Cardiac muscle cell (in vitro differentiated cells and primary cell): ENCODE results near the gene AUTS2. TPM values are rescaled to one million over a fixed set of nuclear protein-coding genes. Genes with fewer than 3 reads are reported as not detected.
A peak's percentile ranks its signal among the peaks of the same experiment; 100 is the strongest.

Source experiments
- DNase-seq, 2 donors: peaks; one replicate each; pipeline versions ENCODE4 v3.0.0 to v3.0.0-alpha.2; 2010 to 2017; ENCODE audit warnings: low read depth in 1 of 2, low spot score in 1 of 2
- H3K27ac ChIP-seq: fragments of 200-600 bp; sonication (generic); 2 replicates; pipeline ENCODE4 v1.5.1; 2016
- H3K27me3 ChIP-seq: fragments of 200-600 bp; sonication (generic); 2 replicates; pipeline ENCODE4 v1.6.0; 2016; ENCODE audit warnings: control low read depth
- H3K36me3 ChIP-seq: fragments of 200-600 bp; sonication (generic); 2 replicates; pipeline ENCODE4 v1.5.1; 2016; ENCODE audit warnings: control low read depth
- H3K4me1 ChIP-seq: fragments of 200-600 bp; sonication (generic); 2 replicates; pipeline ENCODE4 v1.8.1; 2017; ENCODE audit warnings: low read depth, mild to moderate bottlenecking, mixed run types
- H3K4me3 ChIP-seq: fragments of 200-600 bp; sonication (generic); 2 replicates; pipeline ENCODE4 v1.5.1; 2016; ENCODE audit warnings: mild to moderate bottlenecking
- H3K9me3 ChIP-seq: fragments of 200-600 bp; sonication (generic); 2 replicates; pipeline ENCODE4 v1.5.1; 2017; ENCODE audit warnings: low read depth, mild to moderate bottlenecking, control low read depth
- CTCF ChIP-seq: IDR thresholded peaks from 2 replicates; pipeline ENCODE4 v1.5.1; 2012; ENCODE audit warnings: low read depth, mild to moderate bottlenecking, low read length
- polyA plus RNA-seq: library from polyadenylated mRNA; unstranded; fragments of >200 nt; fragmentation: Nextera tagmentation; extraction: Ambion mirVana; gene quantifications from 2 replicates; pipeline ENCODE4 v1.2.1, GENCODE V29; 2016
- total RNA-seq: library from RNA; depleted of rRNA; stranded (reverse); fragments of >200 nt; gene quantifications from 2 replicates; pipeline ENCODE4 v1.2.3, GENCODE V29; 2016

The AUTS2 gene
- total and polyA plus RNA-seq, 2 experiments from 2014 or later, result 41.0 to 45.5 TPM

- Histone ChIP-seq H3K27ac (no peak overlapping the region), H3K9me3 (no peaks in the 10 kb centered on the region), H3K4me3 (no peak overlapping the region), H3K27me3 (no peaks in the 10 kb centered on the region), H3K36me3 (no peaks in the 10 kb centered on the region), H3K4me1 (peaks cover 59% of the 10 kb centered on the region)
- no peak for TF ChIP-seq CTCF
- DNase-seq, result no peak
Measured at GRCh38 chr7:69803699-69804516, 205.6 kb downstream of the AUTS2 start.

GRCh38 chr7:69804962-69805361, 206.7 kb downstream of the AUTS2 start:
- no peak for TF ChIP-seq CTCF
- Histone ChIP-seq H3K27ac (peak overlapping the region; percentile 32), H3K4me1 (peaks cover 56% of the 10 kb centered on the region), H3K27me3 (no peaks in the 10 kb centered on the region), H3K36me3 (no peaks in the 10 kb centered on the region), H3K9me3 (no peaks in the 10 kb centered on the region), H3K4me3 (no peak overlapping the region)
- DNase-seq, result no peak

- Histone ChIP-seq H3K27ac (no peak overlapping the region), H3K4me1 (peaks cover 33% of the 10 kb centered on the region), H3K9me3 (no peaks in the 10 kb centered on the region), H3K4me3 (no peak overlapping the region), H3K27me3 (no peaks in the 10 kb centered on the region), H3K36me3 (no peaks in the 10 kb centered on the region)
- no peak for DNase-seq
- no peak for TF ChIP-seq CTCF
Measured at GRCh38 chr7:69808391-69808790, 210.1 kb downstream of the AUTS2 start.

- Histone ChIP-seq H3K36me3 (no peaks in the 10 kb centered on the region), H3K27me3 (no peaks in the 10 kb centered on the region), H3K9me3 (no peaks in the 10 kb centered on the region), H3K4me3 (no peak overlapping the region), H3K4me1 (peaks cover 30% of the 10 kb centered on the region), H3K27ac (no peak overlapping the region)
- DNase-seq, result no peak
- TF ChIP-seq CTCF, result no peak
Measured at GRCh38 chr7:69811476-69812308, 213.4 kb downstream of the AUTS2 start.

GRCh38 chr7:69812756-69813155, 214.5 kb downstream of the AUTS2 start:
- peaks cover 32% of the 10 kb centered on the region for H3K4me1 ChIP-seq
- H3K9me3 ChIP-seq, result no peaks in the 10 kb centered on the region
- TF ChIP-seq CTCF, result no peak

More at GRCh38 chr7:69812756-69813155, 214.5 kb downstream of the AUTS2 start:
- Histone ChIP-seq H3K27me3 (no peaks in the 10 kb centered on the region), H3K36me3 (no peaks in the 10 kb centered on the region), H3K27ac (no peak overlapping the region), H3K4me3 (no peak overlapping the region)
- DNase-seq, result no peak
